Nephron progenitor cell (in vitro differentiated cells): ENCODE results near the gene PKP3.

Experiments used
- DNase-seq: peaks from one replicate; pipeline ENCODE4 v3.0.0; 2021
- H3K27ac Mint-ChIP-seq: 2 replicates; pipeline ENCODE4 v1.8.0; 2021; ENCODE audit warnings: mild to moderate bottlenecking, moderate library complexity, mixed read lengths
- H3K27me3 Mint-ChIP-seq: 2 replicates; pipeline ENCODE4 v1.8.0; 2021; ENCODE audit warnings: mild to moderate bottlenecking, low read depth, mixed read lengths; ENCODE audit not compliant: poor library complexity
- H3K36me3 Mint-ChIP-seq: 2 replicates; pipeline ENCODE4 v1.8.0; 2021; ENCODE audit warnings: low read depth, mixed read lengths
- H3K4me1 Mint-ChIP-seq: 2 replicates; pipeline ENCODE4 v1.8.0; 2021; ENCODE audit warnings: mixed read lengths
- H3K4me3 Mint-ChIP-seq: 2 replicates; pipeline ENCODE4 v1.8.0; 2021; ENCODE audit warnings: mild to moderate bottlenecking, moderate library complexity, mixed read lengths
- H3K9me3 Mint-ChIP-seq: 2 replicates; pipeline ENCODE4 v1.8.0; 2021; ENCODE audit warnings: mild to moderate bottlenecking, moderate library complexity, mixed read lengths
- TF ChIP-seq, protein P1 (sequence below): fragments of 200-600 bp; sonication (generic); IDR thresholded peaks from 2 replicates; pipeline ENCODE4 v1.5.0; 2021; ENCODE audit warnings: antibody characterized with exemption

The PKP3 gene

DNA sequence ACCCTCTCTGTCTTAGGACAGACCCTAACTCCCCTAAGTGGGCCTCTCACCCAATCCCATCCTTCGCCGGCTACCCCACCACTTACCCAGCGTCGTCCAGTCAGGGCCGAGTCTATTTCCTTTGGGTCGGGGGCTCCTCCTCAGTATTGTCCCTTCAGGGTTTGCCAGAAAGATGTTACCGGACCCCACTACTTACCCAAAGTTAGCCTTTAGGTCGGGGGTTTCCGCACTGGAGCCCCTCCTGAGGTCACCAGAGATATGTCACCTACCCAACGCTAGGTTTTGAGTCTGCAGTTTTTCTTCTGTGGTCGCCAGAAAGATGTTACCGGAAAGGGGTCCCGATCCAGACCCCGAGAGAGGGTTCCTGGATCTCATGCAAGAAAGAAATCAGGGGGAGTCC, 42.6 kb upstream of the PKP3 start:
- no peak overlapping the region for H3K27ac Mint-ChIP-seq
- TF ChIP-seq, protein P1, sequence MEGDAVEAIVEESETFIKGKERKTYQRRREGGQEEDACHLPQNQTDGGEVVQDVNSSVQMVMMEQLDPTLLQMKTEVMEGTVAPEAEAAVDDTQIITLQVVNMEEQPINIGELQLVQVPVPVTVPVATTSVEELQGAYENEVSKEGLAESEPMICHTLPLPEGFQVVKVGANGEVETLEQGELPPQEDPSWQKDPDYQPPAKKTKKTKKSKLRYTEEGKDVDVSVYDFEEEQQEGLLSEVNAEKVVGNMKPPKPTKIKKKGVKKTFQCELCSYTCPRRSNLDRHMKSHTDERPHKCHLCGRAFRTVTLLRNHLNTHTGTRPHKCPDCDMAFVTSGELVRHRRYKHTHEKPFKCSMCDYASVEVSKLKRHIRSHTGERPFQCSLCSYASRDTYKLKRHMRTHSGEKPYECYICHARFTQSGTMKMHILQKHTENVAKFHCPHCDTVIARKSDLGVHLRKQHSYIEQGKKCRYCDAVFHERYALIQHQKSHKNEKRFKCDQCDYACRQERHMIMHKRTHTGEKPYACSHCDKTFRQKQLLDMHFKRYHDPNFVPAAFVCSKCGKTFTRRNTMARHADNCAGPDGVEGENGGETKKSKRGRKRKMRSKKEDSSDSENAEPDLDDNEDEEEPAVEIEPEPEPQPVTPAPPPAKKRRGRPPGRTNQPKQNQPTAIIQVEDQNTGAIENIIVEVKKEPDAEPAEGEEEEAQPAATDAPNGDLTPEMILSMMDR, result no peak
- H3K27me3 Mint-ChIP-seq, result peaks cover 11% of the 10 kb centered on the region
- peaks cover 59% of the 10 kb centered on the region for H3K4me1 Mint-ChIP-seq
- H3K36me3 Mint-ChIP-seq, result no peaks in the 10 kb centered on the region
- H3K9me3 Mint-ChIP-seq, result peaks cover 3% of the 10 kb centered on the region
- no peak overlapping the region for H3K4me3 Mint-ChIP-seq
- DNase-seq, result no peak

DNA sequence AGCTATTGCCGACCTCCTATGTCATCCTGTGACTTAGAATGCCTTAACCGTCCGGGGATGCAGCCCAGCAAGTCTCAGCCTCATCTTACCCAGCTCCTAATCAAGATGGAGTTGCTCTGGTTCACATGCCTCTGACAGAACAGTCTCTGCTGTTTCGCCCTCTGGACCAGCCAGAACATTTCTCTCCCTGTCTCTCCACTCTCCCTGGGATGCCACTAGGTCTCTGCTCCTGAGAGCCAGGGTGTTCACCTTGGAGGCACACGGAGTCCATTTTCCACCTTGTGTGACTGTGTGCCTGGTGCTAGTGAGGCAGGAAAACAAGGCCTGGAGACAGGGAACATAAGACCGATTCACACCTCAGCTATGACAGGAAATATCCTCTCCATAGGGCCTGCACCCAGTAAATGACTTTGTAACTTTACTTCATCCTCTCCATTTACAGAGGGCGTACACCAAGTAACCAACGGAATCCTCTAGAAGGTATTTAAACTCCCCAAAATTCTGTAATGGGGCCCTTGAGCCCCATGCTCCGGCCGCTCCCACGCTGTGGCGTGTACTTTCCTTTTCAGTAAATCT, 41.5 kb upstream of the PKP3 start:
- TF ChIP-seq, protein P1, result no peak
- Mint-ChIP-seq H3K9me3 (peaks cover 3% of the 10 kb centered on the region), H3K27ac (peak overlapping the region; percentile 92), H3K4me3 (no peak overlapping the region), H3K27me3 (peaks cover 11% of the 10 kb centered on the region), H3K4me1 (peaks cover 59% of the 10 kb centered on the region), H3K36me3 (no peaks in the 10 kb centered on the region)
- no peak for DNase-seq

- H3K27ac Mint-ChIP-seq, result peak overlapping the region; percentile 92
- H3K4me3 Mint-ChIP-seq, result peak overlapping the region; percentile 40
- H3K36me3 Mint-ChIP-seq, result no peaks in the 10 kb centered on the region
- DNase-seq, result no peak
- H3K9me3 Mint-ChIP-seq, result peaks cover 3% of the 10 kb centered on the region
- H3K4me1 Mint-ChIP-seq, result peaks cover 59% of the 10 kb centered on the region
- TF ChIP-seq, protein P1, result no peak
- H3K27me3 Mint-ChIP-seq, result peaks cover 11% of the 10 kb centered on the region
Observed at GRCh38 chr11:353179-353873, 40.7 kb upstream of the PKP3 start.

- Mint-ChIP-seq H3K4me1 (peaks cover 41% of the 10 kb centered on the region), H3K4me3 (peak overlapping the region; percentile 66), H3K27ac (peak overlapping the region; percentile 93), H3K9me3 (peaks cover 3% of the 10 kb centered on the region), H3K36me3 (no peaks in the 10 kb centered on the region), H3K27me3 (peaks cover 5% of the 10 kb centered on the region)
- TF ChIP-seq, protein P1, result no peak
- DNase-seq, result peak; percentile 92
Observed at GRCh38 chr11:355581-356458, 38.2 kb upstream of the PKP3 start.

GRCh38 chr11:356610-357009, 37.4 kb upstream of the PKP3 start:
- Mint-ChIP-seq H3K36me3 (no peaks in the 10 kb centered on the region), H3K27me3 (peaks cover under 1% of the 10 kb centered on the region), H3K4me1 (peaks cover 33% of the 10 kb centered on the region), H3K4me3 (no peak overlapping the region), H3K9me3 (peaks cover under 1% of the 10 kb centered on the region), H3K27ac (no peak overlapping the region)
- TF ChIP-seq, protein P1, result no peak
- no peak for DNase-seq
